Activated naive CD8-positive, alpha-beta T cell treated with anti-CD3 and anti-CD28 coated beads, Interleukin-2, amount 50 U/mL, for 16 hours (primary cell): ENCODE measurements around the gene SCGB3A2.

Experiments used
- DNase-seq: peaks from one replicate; pipeline ENCODE4 v3.0.0-alpha.2; 2020; ENCODE audit warnings: low read depth, low spot score

The SCGB3A2 gene

GRCh38 chr5:147904110-147904509 is 25.6 kb downstream of the SCGB3A2 start:
- DNase-seq: no peak

GRCh38 chr5:147906326-147907095 is 28.0 kb downstream of the SCGB3A2 start, which contains the start of gene C5orf46:
C5orf46 (minus strand) TSS chr5:147906538; CDS start chr5:147906501, 37 bp downstream.
- DNase-seq: no peak

GRCh38 chr5:147911427-147911826 is 32.9 kb downstream of the SCGB3A2 start:
- no peak for DNase-seq

GRCh38 chr5:147912011-147912410 is 33.5 kb downstream of the SCGB3A2 start:
- no peak for DNase-seq

GRCh38 chr5:147913786-147914185 is 35.3 kb downstream of the SCGB3A2 start:
- no peak for DNase-seq

GRCh38 chr5:147918101-147918685 is 39.7 kb downstream of the SCGB3A2 start:
- no peak for DNase-seq

GRCh38 chr5:147918899-147919298 is 40.4 kb downstream of the SCGB3A2 start:
- DNase-seq: no peak

GRCh38 chr5:147920420-147921030 is 42.0 kb downstream of the SCGB3A2 start:
- DNase-seq: no peak

- DNase-seq: no peak
Observed at GRCh38 chr5:147921136-147921535, 42.6 kb downstream of the SCGB3A2 start.

- no peak for DNase-seq
Observed at GRCh38 chr5:147925020-147925419, 46.5 kb downstream of the SCGB3A2 start.

- no peak for DNase-seq
Observed at GRCh38 chr5:147927901-147928300, 49.4 kb downstream of the SCGB3A2 start.

GRCh38 chr5:147930769-147931168 is 52.3 kb downstream of the SCGB3A2 start:
- no peak for DNase-seq
